ENCODE measurements around the gene TMEM138. TPM values are rescaled to one million over a fixed set of nuclear protein-coding genes. Genes with fewer than 3 reads are reported as not detected.

The TMEM138 gene
- total RNA-seq, 1 donor from 2014 or later, result 30.7 TPM

DNA sequence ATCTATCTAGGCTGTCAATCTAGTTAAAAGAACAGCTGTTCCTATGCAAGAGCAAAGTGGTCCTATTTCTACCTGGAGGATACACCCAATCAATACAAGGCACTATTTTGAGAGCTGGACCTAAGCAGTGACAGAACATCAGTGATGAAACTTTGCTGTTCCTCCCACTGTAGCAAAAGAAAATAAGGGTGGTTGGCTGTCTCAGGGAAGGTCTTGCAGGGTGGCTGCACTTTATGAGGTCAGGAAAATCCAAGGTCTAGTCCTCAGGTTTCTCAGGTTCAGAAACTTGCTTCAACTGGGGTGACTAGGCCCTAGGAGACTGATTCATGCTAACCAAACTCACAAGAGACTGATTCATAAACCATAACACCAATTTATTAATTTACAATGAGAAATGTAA is 56.0 kb downstream of the TMEM138 start:
- no peak overlapping the region for H3K27ac Mint-ChIP-seq
- H3K4me3 Mint-ChIP-seq, result no peak overlapping the region
- no peaks in the 10 kb centered on the region for H3K9me3 Mint-ChIP-seq
- no peak overlapping the region for H3K4me2 ChIP-seq
- no peak overlapping the region for H3K9ac ChIP-seq
- peaks cover 65% of the 10 kb centered on the region for H3K79me2 ChIP-seq (ENCODE audit: low read depth)
- peaks cover 49% of the 10 kb centered on the region for H3K36me3 Mint-ChIP-seq
- H3K4me1 Mint-ChIP-seq, result peaks cover 3% of the 10 kb centered on the region
- H3F3A ChIP-seq (ENCODE audit: low read depth), result peaks cover 6% of the 10 kb centered on the region
- no peaks in the 10 kb centered on the region for H3K27me3 ChIP-seq
- no peak overlapping the region for H3K4me3 ChIP-seq
- H4K20me1 ChIP-seq (ENCODE audit: low read depth), result peaks cover 62% of the 10 kb centered on the region
- TF ChIP-seq EZH2 (IDR thresholded peaks at IDR 0.05) (no peak), EZH2phosphoT487 (IDR thresholded peaks at IDR 0.05) (no peak)
- TF ChIP-seq, protein P1, sequence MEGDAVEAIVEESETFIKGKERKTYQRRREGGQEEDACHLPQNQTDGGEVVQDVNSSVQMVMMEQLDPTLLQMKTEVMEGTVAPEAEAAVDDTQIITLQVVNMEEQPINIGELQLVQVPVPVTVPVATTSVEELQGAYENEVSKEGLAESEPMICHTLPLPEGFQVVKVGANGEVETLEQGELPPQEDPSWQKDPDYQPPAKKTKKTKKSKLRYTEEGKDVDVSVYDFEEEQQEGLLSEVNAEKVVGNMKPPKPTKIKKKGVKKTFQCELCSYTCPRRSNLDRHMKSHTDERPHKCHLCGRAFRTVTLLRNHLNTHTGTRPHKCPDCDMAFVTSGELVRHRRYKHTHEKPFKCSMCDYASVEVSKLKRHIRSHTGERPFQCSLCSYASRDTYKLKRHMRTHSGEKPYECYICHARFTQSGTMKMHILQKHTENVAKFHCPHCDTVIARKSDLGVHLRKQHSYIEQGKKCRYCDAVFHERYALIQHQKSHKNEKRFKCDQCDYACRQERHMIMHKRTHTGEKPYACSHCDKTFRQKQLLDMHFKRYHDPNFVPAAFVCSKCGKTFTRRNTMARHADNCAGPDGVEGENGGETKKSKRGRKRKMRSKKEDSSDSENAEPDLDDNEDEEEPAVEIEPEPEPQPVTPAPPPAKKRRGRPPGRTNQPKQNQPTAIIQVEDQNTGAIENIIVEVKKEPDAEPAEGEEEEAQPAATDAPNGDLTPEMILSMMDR (IDR thresholded peaks at IDR 0.05), result no peak
- peaks cover 2% of the 10 kb centered on the region for H3K27me3 Mint-ChIP-seq (ENCODE audit: insufficient read depth, low read depth)
- H3K9me3 ChIP-seq (ENCODE audit: low read depth), result no peaks in the 10 kb centered on the region
- no peak overlapping the region for H3K27ac ChIP-seq
- no peaks in the 10 kb centered on the region for H3K4me1 ChIP-seq
- DNase-seq (ENCODE audit: low spot score), result no peak
- no peak overlapping the region for H2AFZ ChIP-seq (replicated peaks)
- H3K36me3 ChIP-seq, result peaks cover 41% of the 10 kb centered on the region

Other genes with a start within 250 kb of the TMEM138 start
- 9.9 and 19.9 TPM in 2 replicates for gene VPS37C, start 200.9 kb upstream of the TMEM138 start, total RNA-seq (ENCODE audit: low replicate concordance)
- 0.28 TPM in 1 of 2 replicates, not detected in the other for gene PGA3, start 158.9 kb upstream of the TMEM138 start, total RNA-seq (ENCODE audit: low replicate concordance)
- gene PGA4, start 140.0 kb upstream of the TMEM138 start, total RNA-seq (ENCODE audit: low replicate concordance), result 0.31 and 0.41 TPM in 2 replicates
- gene PGA5, start 121.2 kb upstream of the TMEM138 start, total RNA-seq (ENCODE audit: low replicate concordance), result 0.19 TPM in 1 of 2 replicates, not detected in the other
- gene VWCE, start 67.1 kb upstream of the TMEM138 start, total RNA-seq (ENCODE audit: low replicate concordance), result 5.1 and 7.0 TPM in 2 replicates
- 275 and 314 TPM in 2 replicates for gene DDB1, start 29.3 kb upstream of the TMEM138 start, total RNA-seq (ENCODE audit: low replicate concordance)
- 27.3 and 79.3 TPM in 2 replicates for gene TKFC, start 29.1 kb upstream of the TMEM138 start, total RNA-seq (ENCODE audit: low replicate concordance)
- gene CYB561A3, start 492 bp upstream of the TMEM138 start, total RNA-seq (ENCODE audit: low replicate concordance), result 12.1 and 18.2 TPM in 2 replicates
- gene TMEM216, start 30.2 kb downstream of the TMEM138 start, total RNA-seq (ENCODE audit: low replicate concordance), result 32.0 and 37.8 TPM in 2 replicates
- gene CPSF7, start 67.6 kb downstream of the TMEM138 start, total RNA-seq (ENCODE audit: low replicate concordance), result 60.7 and 71.9 TPM in 2 replicates
- gene SDHAF2, start 67.8 kb downstream of the TMEM138 start, total RNA-seq (ENCODE audit: low replicate concordance), result 27.4 and 37.7 TPM in 2 replicates
- 0.74 TPM in 1 of 2 replicates, not detected in the other for gene LRRC10B, start 146.4 kb downstream of the TMEM138 start, total RNA-seq (ENCODE audit: low replicate concordance)
- gene SYT7, start 218.7 kb downstream of the TMEM138 start, total RNA-seq (ENCODE audit: low replicate concordance), result 0.73 and 4.4 TPM in 2 replicates